ENCODE results near the gene TOR1AIP1.

The TOR1AIP1 gene

DNA sequence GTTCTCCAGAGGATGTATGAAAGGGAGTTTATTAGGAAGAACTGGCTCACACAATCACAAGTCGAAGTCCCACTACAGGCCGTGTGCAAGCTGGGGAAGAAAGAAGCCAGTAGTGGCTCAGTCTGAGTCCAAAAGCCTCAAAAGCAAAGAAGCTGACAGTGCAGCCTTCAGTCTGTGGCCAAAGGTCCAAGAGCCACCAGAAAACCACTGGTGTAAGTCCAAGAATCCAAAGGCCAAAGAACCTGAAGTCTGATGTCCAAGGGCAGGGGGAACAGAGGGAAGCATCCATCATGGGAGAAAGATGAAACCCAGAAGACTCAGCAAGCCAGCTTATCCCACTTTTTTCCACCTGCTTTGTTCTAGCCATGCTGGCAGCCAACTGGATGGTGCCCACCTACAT, 51.1 kb downstream of the TOR1AIP1 start:
- no peak overlapping the region for H3K4me3 ChIP-seq (replicated peaks in 1 of 2; ENCODE audit: low read depth in 2 of 2, low read length in 2 of 2)
- TF ChIP-seq, protein P1, sequence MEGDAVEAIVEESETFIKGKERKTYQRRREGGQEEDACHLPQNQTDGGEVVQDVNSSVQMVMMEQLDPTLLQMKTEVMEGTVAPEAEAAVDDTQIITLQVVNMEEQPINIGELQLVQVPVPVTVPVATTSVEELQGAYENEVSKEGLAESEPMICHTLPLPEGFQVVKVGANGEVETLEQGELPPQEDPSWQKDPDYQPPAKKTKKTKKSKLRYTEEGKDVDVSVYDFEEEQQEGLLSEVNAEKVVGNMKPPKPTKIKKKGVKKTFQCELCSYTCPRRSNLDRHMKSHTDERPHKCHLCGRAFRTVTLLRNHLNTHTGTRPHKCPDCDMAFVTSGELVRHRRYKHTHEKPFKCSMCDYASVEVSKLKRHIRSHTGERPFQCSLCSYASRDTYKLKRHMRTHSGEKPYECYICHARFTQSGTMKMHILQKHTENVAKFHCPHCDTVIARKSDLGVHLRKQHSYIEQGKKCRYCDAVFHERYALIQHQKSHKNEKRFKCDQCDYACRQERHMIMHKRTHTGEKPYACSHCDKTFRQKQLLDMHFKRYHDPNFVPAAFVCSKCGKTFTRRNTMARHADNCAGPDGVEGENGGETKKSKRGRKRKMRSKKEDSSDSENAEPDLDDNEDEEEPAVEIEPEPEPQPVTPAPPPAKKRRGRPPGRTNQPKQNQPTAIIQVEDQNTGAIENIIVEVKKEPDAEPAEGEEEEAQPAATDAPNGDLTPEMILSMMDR (IDR thresholded peaks at IDR 0.05; ENCODE audit: low read depth, low read length) = no peak
- no peak for DNase-seq (ENCODE audit: low read depth in 2 of 2)

GRCh38 chr1:179935909-179936496, 53.9 kb downstream of the TOR1AIP1 start:
- DNase-seq (ENCODE audit: low read depth in 2 of 2) = no peak
- TF ChIP-seq, protein P1 (IDR thresholded peaks at IDR 0.05; ENCODE audit: low read depth, low read length) = no peak

GRCh38 chr1:179937668-179938254, 55.7 kb downstream of the TOR1AIP1 start:
- DNase-seq (ENCODE audit: low read depth in 2 of 2) = no peak
- no peak overlapping the region for H3K4me3 ChIP-seq (replicated peaks in 1 of 2; ENCODE audit: low read depth in 2 of 2, low read length in 2 of 2)
- TF ChIP-seq, protein P1 (IDR thresholded peaks at IDR 0.05; ENCODE audit: low read depth, low read length) = no peak

More at GRCh38 chr1:179935909-179936496, 53.9 kb downstream of the TOR1AIP1 start:
- H3K4me3 ChIP-seq (replicated peaks in 1 of 2; ENCODE audit: low read depth in 2 of 2, low read length in 2 of 2) = no peak overlapping the region

DNA sequence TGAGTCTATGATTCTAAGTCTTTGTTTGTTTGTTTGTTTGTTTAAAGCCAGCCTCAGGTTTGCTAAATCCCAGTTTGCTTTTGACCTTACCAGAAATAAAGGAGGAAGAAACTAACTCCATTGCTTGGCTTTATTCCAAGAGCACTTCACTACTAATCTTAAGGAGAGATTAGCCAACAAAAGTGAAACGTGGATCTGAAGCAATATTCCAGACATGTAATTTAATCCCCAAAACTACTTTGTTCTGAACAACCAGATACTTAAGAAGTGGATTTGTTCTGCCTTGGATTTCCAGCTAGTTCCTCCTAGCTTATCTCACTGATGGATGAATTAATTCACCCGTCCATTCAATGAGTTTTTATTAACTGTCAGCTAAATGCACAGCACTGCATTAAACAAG, 56.7 kb downstream of the TOR1AIP1 start:
- TF ChIP-seq, protein P1 (IDR thresholded peaks at IDR 0.05; ENCODE audit: low read depth, low read length) = no peak
- peak; percentile 57 to 84 for DNase-seq (ENCODE audit: low read depth in 2 of 2)
- H3K4me3 ChIP-seq (replicated peaks in 1 of 2; ENCODE audit: low read depth in 2 of 2, low read length in 2 of 2) = no peak overlapping the region

GRCh38 chr1:179939941-179940340, 57.9 kb downstream of the TOR1AIP1 start:
- no peak for DNase-seq (ENCODE audit: low read depth in 2 of 2)
- H3K4me3 ChIP-seq (replicated peaks in 1 of 2; ENCODE audit: low read depth in 2 of 2, low read length in 2 of 2) = no peak overlapping the region
- TF ChIP-seq, protein P1 (IDR thresholded peaks at IDR 0.05; ENCODE audit: low read depth, low read length) = no peak

DNA sequence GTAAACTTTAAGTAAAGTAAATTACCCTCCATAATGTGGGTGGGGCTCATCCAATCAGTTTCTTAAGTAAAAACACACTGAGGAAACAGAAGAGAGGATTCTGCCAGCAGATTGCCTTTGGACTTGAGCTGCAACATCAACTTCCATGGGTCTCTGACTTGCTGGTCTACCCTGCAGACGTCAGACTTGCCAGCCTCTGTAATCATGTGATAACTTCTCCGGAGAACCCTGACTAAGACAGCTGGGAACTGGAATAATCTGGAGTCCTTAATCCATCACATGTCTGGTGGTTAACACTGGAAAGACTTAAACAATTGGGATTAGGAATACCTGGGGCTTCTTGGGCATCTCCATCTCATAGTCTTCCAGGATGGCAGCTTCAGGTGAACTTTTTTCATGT, 59.4 kb downstream of the TOR1AIP1 start:
- no peak for DNase-seq (ENCODE audit: low read depth in 2 of 2)
- no peak overlapping the region for H3K4me3 ChIP-seq (replicated peaks in 1 of 2; ENCODE audit: low read depth in 2 of 2, low read length in 2 of 2)
- TF ChIP-seq, protein P1 (IDR thresholded peaks at IDR 0.05; ENCODE audit: low read depth, low read length) = no peak

Data from cardiac fibroblast (primary cell).